Karpas-422 (cell line): ENCODE results near the gene LPP. TPM values are rescaled to one million over a fixed set of nuclear protein-coding genes. Genes with fewer than 3 reads are reported as not detected.

ENCODE experiments used
- DNase-seq: peaks from one replicate; pipeline ENCODE4 v3.0.0-alpha.2; 2015
- H2AFZ ChIP-seq: fragments of 200-600 bp; sonication (generic); 2 replicates; pipeline ENCODE4 v1.6.1; 2014; ENCODE audit warnings: antibody characterized with exemption, low read length, mixed read lengths
- H3K27ac ChIP-seq: fragments of 200-600 bp; sonication (generic); 2 replicates; pipeline ENCODE4 v1.5.1; 2014; ENCODE audit warnings: mild to moderate bottlenecking, low read length, moderate library complexity
- H3K27me3 ChIP-seq: fragments of 200-600 bp; sonication (generic); 2 replicates; pipeline ENCODE4 v1.6.1; 2014; ENCODE audit warnings: low read length, mixed read lengths
- H3K36me3 ChIP-seq: fragments of 200-600 bp; sonication (generic); 2 replicates; pipeline ENCODE4 v1.6.1; 2014; ENCODE audit warnings: low read length, mixed read lengths; ENCODE audit not compliant: insufficient read depth
- H3K4me1 ChIP-seq: fragments of 200-600 bp; sonication (generic); 2 replicates; pipeline ENCODE4 v1.6.1; 2014; ENCODE audit warnings: mild to moderate bottlenecking, low read length, mixed read lengths
- H3K4me2 ChIP-seq: fragments of 200-600 bp; sonication (generic); 2 replicates; pipeline ENCODE4 v1.6.1; 2014; ENCODE audit warnings: low read length, low read depth, mild to moderate bottlenecking; ENCODE audit not compliant: poor library complexity, severe bottlenecking
- H3K4me3 ChIP-seq: fragments of 200-600 bp; sonication (generic); 2 replicates; pipeline ENCODE4 v1.5.1; 2014; ENCODE audit warnings: mild to moderate bottlenecking, antibody characterized with exemption, low read length, mixed read lengths
- H3K79me2 ChIP-seq: fragments of 200-600 bp; sonication (generic); 2 replicates; pipeline ENCODE4 v1.6.1; 2014; ENCODE audit warnings: mild to moderate bottlenecking, low read length, mixed read lengths
- H3K9ac ChIP-seq: fragments of 200-600 bp; sonication (generic); 2 replicates; pipeline ENCODE4 v1.6.0; 2014; ENCODE audit warnings: low read length
- H3K9me2 ChIP-seq: fragments of 200-600 bp; sonication (generic), shearing (Covaris generic); replicated peaks from 2 replicates; pipeline ENCODE4 v1.6.0; 2014; ENCODE audit warnings: mild to moderate bottlenecking, low read length, moderate library complexity; ENCODE audit not compliant: insufficient read depth
- H3K9me3 ChIP-seq: fragments of 300-700, 200-600 bp; sonication (generic); 2 replicates; pipeline ENCODE4 v1.6.1; 2014; ENCODE audit warnings: low read length, mixed read lengths
- H4K20me1 ChIP-seq: fragments of 200-600 bp; sonication (generic); 2 replicates; pipeline ENCODE4 v1.6.1; 2014; ENCODE audit warnings: mild to moderate bottlenecking, antibody characterized with exemption, low read length, low read depth; ENCODE audit not compliant: insufficient read depth
- total RNA-seq: library from RNA; depleted of rRNA; stranded (reverse); fragments of >200 nt; shearing (Covaris generic); gene quantifications from 2 replicates; pipeline ENCODE4 v1.2.3, GENCODE V29; 2014; ENCODE audit warnings: low replicate concordance

LPP gene
- total RNA-seq, 1 experiment from 2014 or later, result 88.5 TPM

DNA sequence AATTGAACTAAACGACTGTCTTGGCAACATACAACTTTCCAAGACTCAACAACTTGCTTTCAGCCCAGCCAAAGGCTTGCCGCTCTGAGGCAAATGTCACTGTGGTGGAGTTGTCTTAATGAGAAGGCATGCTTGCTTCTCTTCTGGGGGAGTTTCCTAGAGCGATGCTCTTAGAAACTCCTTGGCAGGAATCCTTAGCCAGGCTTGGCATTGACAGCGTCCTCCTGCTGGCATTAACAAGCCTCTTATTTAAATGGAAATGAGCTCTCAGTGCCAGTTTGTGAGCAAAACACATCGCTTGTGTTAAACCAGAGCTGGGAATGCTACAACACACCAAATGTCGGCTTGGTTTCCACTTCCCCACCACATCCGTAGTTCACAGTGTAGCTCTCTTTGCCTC is 752.3 kb downstream of the LPP start:
- Histone ChIP-seq H3K79me2 (no peaks in the 10 kb centered on the region), H3K27me3 (no peaks in the 10 kb centered on the region; the same call in 1 of the 2 replicates), H3K4me3 (no peak overlapping the region), H3K4me1 (no peaks in the 10 kb centered on the region), H3K9ac (no peak overlapping the region), H3K9me2 (0 out of 2 replicates have a peak, but pooled peaks cover 4% of the 10 kb centered on the region), H4K20me1 (no peaks in the 10 kb centered on the region), H3K4me2 (no peak overlapping the region), H3K27ac (no peak overlapping the region), H2AFZ (no peak overlapping the region), H3K36me3 (no peaks in the 10 kb centered on the region), H3K9me3 (no peaks in the 10 kb centered on the region)
- no peak for DNase-seq

DNA sequence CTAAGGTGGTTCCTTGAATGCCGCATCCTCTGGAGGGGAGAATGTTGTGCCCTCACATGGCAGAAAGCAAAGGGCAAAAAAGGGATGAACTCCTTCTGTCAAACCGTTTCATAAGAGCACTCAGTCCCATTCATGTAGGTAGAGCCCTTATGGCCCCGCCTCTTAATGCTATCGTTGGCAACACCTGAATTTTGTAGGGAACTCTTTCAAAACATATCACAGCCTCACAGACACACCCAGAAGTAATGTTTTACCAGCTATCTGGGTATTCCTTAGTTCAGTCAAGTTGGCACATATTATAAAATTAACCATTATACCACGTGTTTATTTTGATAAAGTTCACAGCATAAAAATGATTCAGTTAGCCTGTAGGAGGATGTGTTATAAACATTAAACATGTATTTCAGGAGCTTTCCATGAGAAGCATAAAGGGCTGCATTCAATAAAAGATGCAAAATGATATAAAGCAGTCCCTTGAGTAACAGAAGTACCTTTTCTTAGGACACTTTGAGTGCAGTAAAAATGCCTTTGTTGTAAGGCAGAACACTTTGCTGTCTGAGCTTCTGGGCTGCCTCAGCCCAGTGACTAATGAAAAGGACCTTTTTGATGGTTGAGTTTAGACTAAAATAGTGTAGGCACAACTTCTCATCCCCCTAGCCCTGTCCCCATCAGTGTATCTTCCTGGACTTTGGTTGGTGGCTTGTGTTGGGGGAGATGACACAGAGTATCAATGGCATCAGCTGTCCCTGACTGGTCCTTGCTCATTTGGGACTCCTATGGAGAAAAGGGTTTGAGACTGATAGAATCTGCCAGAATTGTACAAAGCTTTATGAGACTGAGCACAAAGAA is 754.3 kb downstream of the LPP start:
- Histone ChIP-seq H3K36me3 (no peaks in the 10 kb centered on the region; the same call in 1 of the 2 replicates), H3K4me2 (no peak overlapping the region), H3K4me1 (no peaks in the 10 kb centered on the region), H3K79me2 (no peaks in the 10 kb centered on the region), H3K27ac (no peak overlapping the region), H4K20me1 (no peaks in the 10 kb centered on the region), H3K9me2 (no peaks in the 10 kb centered on the region), H3K27me3 (no peaks in the 10 kb centered on the region; the same call in 1 of the 2 replicates), H3K4me3 (no peak overlapping the region), H3K9me3 (peaks cover 3% of the 10 kb centered on the region; the same call in 1 of the 2 replicates), H3K9ac (no peak overlapping the region), H2AFZ (no peak overlapping the region)
- DNase-seq, result no peak

- DNase-seq, result no peak
- Histone ChIP-seq H3K9me2 (no peaks in the 10 kb centered on the region), H3K9me3 (peaks cover 3% of the 10 kb centered on the region; the same call in 1 of the 2 replicates), H3K79me2 (no peaks in the 10 kb centered on the region), H3K27me3 (no peaks in the 10 kb centered on the region; the same call in 1 of the 2 replicates), H3K4me1 (no peaks in the 10 kb centered on the region), H3K4me2 (no peak overlapping the region), H4K20me1 (no peaks in the 10 kb centered on the region), H2AFZ (no peak overlapping the region), H3K27ac (no peak overlapping the region), H3K36me3 (no peaks in the 10 kb centered on the region; the same call in 1 of the 2 replicates), H3K9ac (no peak overlapping the region), H3K4me3 (no peak overlapping the region)
These were observed 757.3 kb downstream of the LPP start for GRCh38 chr3:188911026-188911850.

DNA sequence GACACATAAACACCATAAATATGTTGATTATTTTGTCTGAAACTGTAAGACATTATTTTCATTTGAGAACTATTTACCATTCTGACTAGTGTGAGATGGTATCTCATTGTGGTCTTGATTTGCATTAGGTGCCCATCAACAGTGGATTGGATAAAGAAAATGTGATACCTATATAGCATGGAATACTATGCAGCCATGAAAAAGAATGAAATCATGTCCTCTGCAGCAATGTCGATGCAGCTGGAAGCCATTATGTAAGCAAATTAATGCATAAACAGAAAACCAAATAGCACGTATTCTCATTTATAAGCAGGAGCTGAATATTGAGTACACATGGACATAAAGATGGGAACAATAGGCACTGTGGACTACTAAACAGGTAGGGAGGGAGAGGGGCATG is 759.1 kb downstream of the LPP start:
- Histone ChIP-seq H3K9ac (no peak overlapping the region), H3K4me1 (peaks cover 7% of the 10 kb centered on the region; the same call in 1 of the 2 replicates), H3K79me2 (no peaks in the 10 kb centered on the region), H3K27me3 (no peaks in the 10 kb centered on the region; the same call in 1 of the 2 replicates), H3K9me2 (no peaks in the 10 kb centered on the region), H3K4me3 (no peak overlapping the region), H3K4me2 (no peak overlapping the region), H3K27ac (no peak overlapping the region), H2AFZ (no peak overlapping the region), H3K36me3 (no peaks in the 10 kb centered on the region; the same call in 1 of the 2 replicates), H4K20me1 (no peaks in the 10 kb centered on the region), H3K9me3 (peaks cover 3% of the 10 kb centered on the region; the same call in 1 of the 2 replicates)
- DNase-seq, result no peak

DNA sequence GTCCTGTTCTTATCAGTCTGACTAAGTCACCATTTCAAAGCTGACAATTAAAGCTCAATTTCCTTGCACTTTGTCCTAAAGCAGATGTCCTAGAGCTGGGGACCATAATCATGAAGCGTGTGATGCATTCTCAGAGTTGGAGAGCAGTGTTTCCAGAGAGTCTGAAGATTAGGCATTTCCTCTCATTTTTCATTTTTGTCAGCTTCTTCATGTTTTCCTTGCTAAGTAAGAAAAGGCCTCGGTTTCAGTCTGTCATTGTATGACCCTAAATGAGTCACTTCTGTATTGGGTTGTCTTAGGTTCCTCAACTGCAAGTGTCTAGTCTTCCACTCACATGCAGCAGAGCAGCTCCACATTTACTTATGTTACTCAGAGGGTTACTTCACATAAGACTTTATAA is 760.6 kb downstream of the LPP start:
- no peaks in the 10 kb centered on the region for H3K79me2 ChIP-seq
- no peak for DNase-seq
- H3K9me3 ChIP-seq, result peaks cover 3% of the 10 kb centered on the region; the same call in 1 of the 2 replicates
- H2AFZ ChIP-seq, result no peak overlapping the region
- no peaks in the 10 kb centered on the region for H4K20me1 ChIP-seq
- no peak overlapping the region for H3K9ac ChIP-seq
- H3K4me1 ChIP-seq, result peaks cover 7% of the 10 kb centered on the region; the same call in 1 of the 2 replicates
- H3K36me3 ChIP-seq, result no peaks in the 10 kb centered on the region; the same call in 1 of the 2 replicates
- H3K27me3 ChIP-seq, result no peaks in the 10 kb centered on the region
- H3K9me2 ChIP-seq, result no peaks in the 10 kb centered on the region
- H3K4me3 ChIP-seq, result no peak overlapping the region
- H3K4me2 ChIP-seq, result no peak overlapping the region
- no peak overlapping the region for H3K27ac ChIP-seq

- Histone ChIP-seq H3K79me2 (no peaks in the 10 kb centered on the region), H3K9me2 (no peaks in the 10 kb centered on the region), H3K9me3 (peaks cover 3% of the 10 kb centered on the region; the same call in 1 of the 2 replicates), H3K4me2 (no peak overlapping the region), H2AFZ (no peak overlapping the region), H4K20me1 (no peaks in the 10 kb centered on the region), H3K36me3 (no peaks in the 10 kb centered on the region; the same call in 1 of the 2 replicates), H3K27me3 (no peaks in the 10 kb centered on the region), H3K4me1 (peaks cover 7% of the 10 kb centered on the region; the same call in 1 of the 2 replicates), H3K9ac (no peak overlapping the region), H3K27ac (no peak overlapping the region), H3K4me3 (no peak overlapping the region)
- no peak for DNase-seq
These were observed 761.2 kb downstream of the LPP start for GRCh38 chr3:188915127-188915526.

GRCh38 chr3:188916934-188917401 is 763.0 kb downstream of the LPP start:
- H2AFZ ChIP-seq, result no peak overlapping the region
- no peaks in the 10 kb centered on the region; the same call in 1 of the 2 replicates for H3K36me3 ChIP-seq
- no peak for DNase-seq
- H3K9me2 ChIP-seq, result no peaks in the 10 kb centered on the region
- no peak overlapping the region for H3K4me2 ChIP-seq
- H3K4me3 ChIP-seq, result no peak overlapping the region
- H3K4me1 ChIP-seq, result peaks cover 7% of the 10 kb centered on the region; the same call in 1 of the 2 replicates
- H4K20me1 ChIP-seq, result no peaks in the 10 kb centered on the region
- H3K27ac ChIP-seq, result no peak overlapping the region
- H3K79me2 ChIP-seq, result no peaks in the 10 kb centered on the region
- H3K9ac ChIP-seq, result no peak overlapping the region
- peaks cover 3% of the 10 kb centered on the region; the same call in 1 of the 2 replicates for H3K9me3 ChIP-seq
- no peaks in the 10 kb centered on the region for H3K27me3 ChIP-seq
